ENCODE data around the gene BORCS5.

GRCh38 chr12:12372946-12373722, 16.3 kb downstream of the BORCS5 start:
- TF ChIP-seq CTCF (IDR thresholded peaks at IDR 0.05) (no peak), POLR2A (IDR thresholded peaks at IDR 0.05) (no peak)
